PFSK-1 (cell line): ENCODE results near the gene TRIAP1.

Experiments
- FOXP2 ChIP-seq: optimal IDR thresholded peaks from 2 replicates; pipeline ENCODE3; 2011; ENCODE audit warnings: borderline replicate concordance, control low read depth, inconsistent platforms; ENCODE audit not compliant: insufficient read depth; ENCODE audit errors: extremely low read length, extremely low read depth
- POLR2AphosphoS5 ChIP-seq: IDR thresholded peaks from 2 replicates; pipeline ENCODE4 v1.6.1; 2012; ENCODE audit warnings: low read depth, mild to moderate bottlenecking, control low read depth, low read length, moderate library complexity
- REST ChIP-seq, 2 experiments: IDR thresholded peaks; 2 replicates each; pipeline versions ENCODE4 v1.6.1 to v1.8.0; 2011 to 2012; ENCODE audit warnings: low read depth in 2 of 2, low read length in 2 of 2, control low read depth in 1 of 2, inconsistent platforms in 1 of 2, mild to moderate bottlenecking in 1 of 2, moderate library complexity in 1 of 2; ENCODE audit not compliant: insufficient read depth in 1 of 2
- SIN3A ChIP-seq: IDR thresholded peaks from 2 replicates; pipeline ENCODE4 v1.6.1; 2012; ENCODE audit warnings: mild to moderate bottlenecking, low read length, moderate library complexity, borderline replicate concordance; ENCODE audit not compliant: insufficient read depth
- TAF1 ChIP-seq: IDR thresholded peaks from 2 replicates; pipeline ENCODE4 v1.6.1; 2012; ENCODE audit warnings: low read length, control low read depth, borderline replicate concordance; ENCODE audit not compliant: insufficient read depth

Gene TRIAP1

GRCh38 chr12:120403869-120404268 is 42.3 kb downstream of the TRIAP1 start:
- no peak for TF ChIP-seq REST (IDR thresholded peaks at IDR 0.05; ENCODE audit: insufficient read depth in 1 of 2, low read depth in 2 of 2, low read length in 2 of 2)
- TF ChIP-seq POLR2AphosphoS5, result no peak
- TF ChIP-seq TAF1, result no peak
- TF ChIP-seq SIN3A, result no peak
- TF ChIP-seq FOXP2, result no peak

- TF ChIP-seq TAF1 (no peak), REST (IDR thresholded peaks at IDR 0.05; ENCODE audit: insufficient read depth in 1 of 2, low read depth in 2 of 2, low read length in 2 of 2) (no peak), SIN3A (no peak), POLR2AphosphoS5 (no peak), FOXP2 (no peak)
These were observed 44.0 kb downstream of the TRIAP1 start for GRCh38 chr12:120402217-120402616.

GRCh38 chr12:120399531-120399930 is 46.7 kb downstream of the TRIAP1 start:
- no peak for TF ChIP-seq TAF1

- TF ChIP-seq FOXP2 (no peak), POLR2AphosphoS5 (no peak), REST (IDR thresholded peaks at IDR 0.05; ENCODE audit: insufficient read depth in 1 of 2, low read depth in 2 of 2, low read length in 2 of 2) (no peak), SIN3A (no peak), TAF1 (no peak)
These were observed 48.2 kb downstream of the TRIAP1 start for GRCh38 chr12:120397824-120398540.

- TF ChIP-seq FOXP2 (no peak), POLR2AphosphoS5 (no peak), REST (IDR thresholded peaks at IDR 0.05; ENCODE audit: insufficient read depth in 1 of 2, low read depth in 2 of 2, low read length in 2 of 2) (no peak), SIN3A (no peak), TAF1 (no peak)
These were observed 51.5 kb downstream of the TRIAP1 start for GRCh38 chr12:120394483-120395367.
